Measurements from ENCODE around the gene TBX4. TPM values are rescaled to one million over a fixed set of nuclear protein-coding genes. Genes with fewer than 3 reads are reported as not detected.

TBX4 gene
- not detected for total RNA-seq
- long read RNA-seq: 0 reads

DNA sequence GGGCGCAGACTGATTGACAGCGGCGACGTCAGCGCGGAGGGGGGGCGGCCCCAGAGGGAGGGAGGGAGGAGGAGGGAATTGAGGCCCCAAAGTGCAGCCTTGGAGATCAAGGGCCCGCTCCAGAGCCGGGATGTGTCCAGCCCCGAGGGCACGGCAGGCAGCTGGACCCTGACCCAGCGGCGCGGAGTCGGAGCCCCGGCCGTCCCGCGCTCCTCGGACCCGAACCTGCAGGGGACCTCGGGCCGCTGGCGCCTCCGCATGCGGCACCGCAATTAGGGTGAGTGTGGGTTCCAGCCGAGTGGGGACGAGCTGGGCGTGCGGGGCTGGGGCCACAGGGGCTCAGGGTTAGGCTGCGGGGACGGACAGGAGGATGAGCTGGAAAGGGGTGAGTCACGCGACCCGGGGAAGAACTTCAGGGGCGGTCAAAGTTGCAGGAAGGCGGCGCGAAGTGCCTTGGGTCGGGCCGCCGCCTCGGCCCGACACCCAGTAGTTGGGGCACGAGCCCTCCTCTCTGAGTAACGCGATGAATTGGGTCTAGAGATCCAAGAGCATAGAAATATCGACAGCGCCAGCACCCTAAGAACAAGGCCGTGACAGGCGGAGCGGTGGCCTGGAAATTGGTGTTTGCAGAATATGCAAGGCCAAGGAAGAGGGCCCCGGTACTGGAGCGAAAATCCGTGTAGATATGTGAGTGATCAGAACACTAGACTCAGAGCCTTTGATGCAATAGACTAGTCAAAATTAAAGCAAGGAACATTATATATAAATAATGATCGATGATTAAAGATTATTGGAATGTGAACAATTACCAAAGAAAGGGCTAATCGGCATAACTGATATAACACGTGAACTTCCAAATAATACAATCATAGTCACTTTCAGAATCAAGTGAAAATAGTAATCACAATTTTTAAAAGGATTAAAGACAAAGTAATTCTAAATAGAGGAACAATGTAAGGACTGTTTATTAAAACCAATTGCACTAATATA, at the start of gene TBX4:
TSS of gene TBX4 (plus strand) at position 122 of the 990 bp plus-strand sequence. CDS start 4,069 bp downstream, outside the sequence.
- ATAC-seq (peak; percentile 9 to 28), DNase-seq (no peak)
- intact Hi-C loops (cut with DNase I): no loop called here

DNA sequence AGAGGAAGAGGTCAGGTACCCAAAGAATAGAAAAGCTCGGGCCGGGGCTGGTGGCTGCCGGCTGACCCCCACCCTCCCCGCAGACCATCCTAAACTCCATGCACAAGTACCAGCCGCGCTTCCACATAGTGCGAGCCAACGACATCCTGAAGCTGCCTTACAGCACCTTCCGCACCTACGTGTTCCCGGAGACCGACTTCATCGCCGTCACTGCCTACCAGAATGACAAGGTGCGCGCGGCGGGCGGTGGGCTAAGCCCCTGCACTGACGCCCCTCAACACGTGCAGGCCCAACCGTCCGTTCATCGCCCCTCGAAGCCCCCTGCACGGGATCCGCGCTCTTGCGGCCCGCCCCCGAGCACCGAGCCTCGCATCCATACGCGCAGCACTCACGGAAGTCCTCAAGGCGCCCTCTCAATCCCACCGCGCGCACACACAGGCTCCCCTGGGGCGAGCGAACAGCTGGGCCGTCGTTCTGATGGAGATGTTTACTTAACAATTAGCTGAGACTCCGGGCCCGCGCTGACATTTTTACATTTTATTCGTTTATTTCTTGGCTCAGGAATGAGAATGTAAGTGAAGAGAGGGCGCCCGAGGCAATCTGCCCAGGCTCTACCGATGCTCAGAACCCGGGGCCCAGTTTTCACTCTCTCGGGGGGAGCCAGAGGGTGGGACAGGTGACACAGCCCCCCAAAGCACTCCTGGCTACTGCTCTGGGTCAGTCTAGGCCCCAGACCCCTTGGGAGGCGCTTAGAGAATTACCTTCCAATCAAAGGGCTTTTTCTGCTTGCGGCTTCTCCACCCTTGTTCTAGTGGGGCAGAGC, 49.0 kb upstream of the TBX4 start:
- no peak for ATAC-seq
- no peak for DNase-seq
- intact Hi-C loops (cut with DNase I): loop anchor here in 1 of 2 donors (10.0 kb wide), 1 partner anchor 398 kb away; no protein-coding TSS in a partner anchor

DNA sequence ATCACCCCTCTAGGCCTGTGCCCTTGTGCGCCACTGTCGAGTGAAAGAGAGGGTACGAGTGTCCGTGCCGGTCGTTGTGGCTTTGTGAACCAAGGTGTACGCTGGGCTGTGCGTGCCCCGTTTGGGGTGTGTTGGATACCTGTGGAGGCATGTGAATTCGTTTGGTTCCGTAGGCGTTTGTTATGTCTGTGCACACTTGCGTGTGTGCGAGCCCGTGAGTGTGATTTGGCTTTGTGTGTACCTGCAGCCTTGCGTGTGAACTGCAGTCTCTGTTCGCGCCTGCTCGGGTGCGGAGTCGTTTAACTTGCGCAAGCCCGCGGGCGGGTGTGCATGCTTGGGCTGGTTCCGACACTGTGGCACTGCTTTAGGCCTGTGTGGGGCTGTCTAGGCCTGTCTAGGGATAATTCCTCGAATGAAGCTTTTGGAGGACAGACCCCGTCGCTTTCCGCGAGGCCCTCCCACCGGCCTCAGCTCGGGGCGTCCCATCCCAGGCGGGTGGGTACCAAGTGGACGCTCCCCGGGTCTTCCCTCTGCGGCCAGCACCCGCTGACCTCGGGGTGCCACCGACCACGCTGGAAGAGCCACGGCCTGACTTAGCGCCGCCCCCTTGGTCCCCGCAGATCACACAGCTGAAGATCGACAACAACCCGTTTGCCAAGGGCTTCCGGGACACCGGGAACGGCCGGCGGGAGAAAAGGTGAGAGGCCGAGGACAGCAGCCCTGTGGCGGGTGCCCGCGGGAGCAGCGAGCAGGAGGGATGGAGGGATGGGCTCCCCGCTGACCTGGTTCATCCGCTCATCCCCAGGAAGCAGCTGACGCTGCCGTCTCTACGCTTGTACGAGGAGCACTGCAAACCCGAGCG, 48.2 kb upstream of the TBX4 start:
- no peak for DNase-seq
- ATAC-seq: no peak
- intact Hi-C loops (cut with DNase I): loop anchor here in 1 of 2 donors (10.0 kb wide), 1 partner anchor 399 kb away; no protein-coding TSS in a partner anchor

DNA sequence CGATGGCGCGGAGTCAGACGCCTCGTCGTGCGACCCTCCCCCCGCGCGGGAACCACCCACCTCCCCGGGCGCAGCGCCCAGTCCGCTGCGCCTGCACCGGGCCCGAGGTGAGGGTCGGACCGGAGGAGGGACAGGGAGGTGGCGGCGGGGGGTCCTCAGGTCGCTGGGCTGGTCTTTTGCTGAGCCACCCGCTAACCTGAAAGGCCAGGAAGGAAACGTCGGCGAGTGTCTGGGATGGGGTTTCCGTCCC, 47.6 kb upstream of the TBX4 start:
- DNase-seq (no peak), ATAC-seq (no peak)
- intact Hi-C loops (cut with DNase I): loop anchor here in 1 of 2 donors (10.0 kb wide), 1 partner anchor 400 kb away; no protein-coding TSS in a partner anchor

DNA sequence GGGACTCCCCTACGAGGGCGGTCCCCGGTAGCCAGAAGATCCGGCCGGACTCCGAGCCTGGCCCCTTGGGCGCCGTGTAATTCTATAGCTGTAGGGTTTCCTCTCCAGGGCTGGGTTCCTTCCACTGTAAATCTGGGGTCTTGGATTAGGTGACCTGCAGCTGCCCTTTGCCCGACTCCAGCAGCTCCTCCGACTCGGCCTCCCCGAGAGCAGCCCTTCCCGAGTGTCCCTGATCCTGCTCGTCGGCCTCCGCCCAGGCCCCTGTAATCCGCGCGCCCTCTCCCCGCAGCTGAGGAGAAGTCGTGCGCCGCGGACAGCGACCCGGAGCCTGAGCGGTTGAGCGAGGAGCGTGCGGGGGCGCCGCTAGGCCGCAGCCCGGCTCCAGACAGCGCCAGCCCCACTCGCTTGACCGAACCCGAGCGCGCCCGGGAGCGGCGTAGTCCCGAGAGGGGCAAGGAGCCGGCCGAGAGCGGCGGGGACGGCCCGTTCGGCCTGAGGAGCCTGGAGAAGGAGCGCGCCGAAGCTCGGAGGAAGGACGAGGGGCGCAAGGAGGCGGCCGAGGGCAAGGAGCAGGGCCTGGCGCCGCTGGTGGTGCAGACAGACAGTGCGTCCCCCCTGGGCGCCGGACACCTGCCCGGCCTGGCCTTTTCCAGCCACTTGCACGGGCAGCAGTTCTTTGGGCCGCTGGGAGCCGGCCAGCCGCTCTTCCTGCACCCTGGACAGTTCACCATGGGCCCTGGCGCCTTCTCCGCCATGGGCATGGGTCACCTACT, 47.1 kb upstream of the TBX4 start:
- DNase-seq (no peak), ATAC-seq (no peak)
- intact Hi-C loops (cut with DNase I): loop anchor here in 1 of 2 donors (10.0 kb wide), 1 partner anchor 400 kb away; no protein-coding TSS in a partner anchor

DNA sequence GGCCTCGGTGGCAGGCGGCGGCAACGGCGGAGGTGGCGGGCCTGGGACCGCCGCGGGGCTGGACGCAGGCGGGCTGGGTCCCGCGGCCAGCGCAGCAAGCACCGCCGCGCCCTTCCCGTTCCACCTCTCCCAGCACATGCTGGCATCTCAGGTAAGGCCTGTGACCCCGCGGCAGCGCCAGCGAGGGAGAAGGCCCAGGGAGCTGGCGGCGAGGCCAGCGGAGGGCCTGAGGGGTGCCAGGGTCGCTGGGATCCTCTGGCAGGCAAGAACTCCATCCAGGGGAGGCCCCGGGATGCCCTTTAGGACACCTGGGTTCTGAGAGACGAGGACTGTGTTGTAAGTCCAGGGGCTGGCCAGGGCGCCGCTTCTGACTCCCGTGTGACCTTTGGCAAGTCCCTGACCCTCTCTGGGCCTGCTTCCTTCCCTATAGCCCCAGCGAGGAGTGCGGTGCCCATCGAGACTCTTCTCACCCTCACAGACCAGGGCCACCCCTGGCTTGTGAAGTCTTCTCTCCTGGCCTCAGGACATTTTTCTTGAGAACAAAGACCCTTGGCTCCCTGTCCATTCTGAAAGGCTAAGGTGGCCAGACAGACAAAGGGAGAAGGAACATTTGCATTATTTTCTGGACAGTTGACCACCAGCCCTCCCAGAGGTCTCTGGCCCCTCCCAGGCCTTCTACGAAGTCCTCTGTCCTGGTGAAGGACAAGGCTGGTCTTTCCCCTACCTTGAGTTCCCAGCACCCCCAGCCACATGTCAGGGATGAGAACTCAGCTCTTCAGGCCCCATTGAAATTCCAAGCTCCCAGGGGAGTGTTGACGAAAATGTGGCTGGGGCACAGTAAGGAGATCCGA, 46.3 kb upstream of the TBX4 start:
- no peak for DNase-seq
- intact Hi-C loops (cut with DNase I): loop anchor here in 1 of 2 donors (10.0 kb wide), 1 partner anchor 401 kb away; no protein-coding TSS in a partner anchor
- ATAC-seq: no peak

DNA sequence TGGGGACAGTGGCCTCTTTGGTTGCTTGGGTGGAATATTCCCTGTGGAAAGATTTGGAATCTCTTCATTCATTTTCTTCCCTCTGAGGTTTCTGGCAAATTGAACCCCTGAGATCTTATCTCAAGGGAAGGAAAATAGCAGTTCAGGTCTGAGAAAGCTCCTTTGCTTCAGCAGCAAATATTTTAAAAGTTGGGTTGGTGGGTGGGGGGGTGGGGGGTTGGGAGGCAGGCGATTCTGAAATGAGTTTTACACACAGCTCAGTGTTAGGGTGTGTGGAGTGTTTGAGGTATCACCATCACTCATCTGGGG, 45.7 kb upstream of the TBX4 start:
- intact Hi-C loops (cut with DNase I): loop anchor here in 1 of 2 donors (10.0 kb wide), 1 partner anchor 402 kb away; no protein-coding TSS in a partner anchor
- no peak for DNase-seq
- ATAC-seq: no peak

DNA sequence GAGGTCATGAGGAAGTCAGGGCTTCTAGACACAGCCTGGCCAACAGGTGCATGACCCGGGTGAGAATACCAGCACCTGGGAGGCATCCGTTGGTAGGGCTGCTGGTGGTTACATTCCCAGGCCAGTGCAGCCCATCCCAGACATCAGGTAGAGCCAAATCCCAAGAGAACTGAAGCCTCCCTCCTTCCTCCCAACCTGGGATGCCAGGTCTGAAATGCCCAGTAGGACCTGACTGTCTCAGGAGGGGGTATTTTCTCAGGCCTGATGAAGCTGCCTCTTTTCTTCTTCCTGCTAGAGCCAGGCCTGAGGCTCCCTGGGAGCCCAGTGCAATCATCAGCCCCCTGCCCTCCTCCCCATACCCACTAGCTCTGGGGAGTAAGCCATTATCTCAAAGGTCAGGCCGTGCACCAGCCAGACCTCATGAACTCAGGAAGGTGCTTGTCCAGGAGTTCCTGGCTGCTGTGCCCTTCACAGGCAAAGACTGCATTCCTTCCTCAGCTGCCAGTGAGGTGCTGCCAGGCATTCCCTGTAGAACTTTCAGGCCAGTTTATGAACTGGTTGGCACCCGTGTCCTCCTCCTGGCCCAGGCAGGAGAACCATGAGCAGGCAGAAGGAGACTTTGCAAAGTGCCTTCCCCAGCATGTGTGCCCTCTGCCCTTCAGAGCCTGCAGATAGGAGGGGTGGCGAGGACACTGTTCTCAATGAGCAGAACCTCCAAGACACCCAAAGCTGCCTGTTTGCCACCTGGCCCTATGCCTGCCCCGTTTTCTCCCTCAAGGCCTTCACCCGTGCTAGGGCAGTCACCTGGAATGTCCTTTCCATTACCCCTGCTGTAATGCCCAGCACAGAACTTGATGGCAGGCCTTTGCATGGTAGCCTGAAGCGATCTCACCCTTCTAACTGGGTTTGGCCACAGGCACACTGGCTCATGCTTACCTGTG, 45.0 kb upstream of the TBX4 start:
- no peak for DNase-seq

DNA sequence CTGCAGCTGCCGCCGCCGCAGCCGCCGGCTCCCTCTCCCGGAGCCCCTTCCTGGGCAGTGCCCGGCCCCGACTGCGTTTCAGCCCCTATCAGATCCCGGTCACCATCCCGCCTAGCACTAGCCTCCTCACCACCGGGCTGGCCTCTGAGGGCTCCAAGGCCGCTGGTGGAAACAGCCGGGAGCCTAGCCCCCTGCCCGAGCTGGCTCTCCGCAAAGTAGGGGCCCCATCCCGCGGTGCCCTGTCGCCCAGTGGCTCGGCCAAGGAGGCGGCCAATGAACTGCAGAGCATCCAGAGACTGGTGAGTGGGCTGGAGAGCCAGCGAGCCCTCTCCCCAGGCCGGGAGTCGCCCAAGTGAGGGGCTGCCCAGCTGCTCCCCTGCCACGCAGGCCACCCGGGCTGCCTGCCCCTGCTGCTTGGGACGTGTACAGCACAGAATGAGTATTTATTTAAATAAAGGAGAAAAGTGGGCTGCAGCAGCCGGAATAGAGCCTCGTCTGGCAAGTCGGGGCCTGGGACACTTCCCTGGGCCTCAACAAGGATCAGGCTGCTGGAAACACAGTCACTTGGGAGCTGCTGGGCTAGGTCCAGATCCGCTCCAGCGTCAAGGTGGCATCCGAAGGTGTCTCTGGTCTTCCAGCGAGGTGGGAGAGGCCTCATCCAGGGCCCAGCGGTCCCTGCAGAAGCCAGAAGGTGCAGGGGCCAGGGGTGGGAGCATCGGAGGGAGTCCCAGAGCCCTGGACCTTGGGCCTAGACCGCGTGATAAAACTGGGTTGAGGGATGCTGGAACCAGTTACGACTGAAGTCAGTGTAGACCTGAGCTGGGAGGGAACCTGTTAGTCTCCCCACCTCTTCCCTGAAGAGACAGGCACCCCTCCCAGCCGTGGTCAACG, 43.8 kb upstream of the TBX4 start:
- intact Hi-C loops (cut with DNase I): loop anchor here in 1 of 2 donors (10.0 kb wide), 1 partner anchor 404 kb away; no protein-coding TSS in a partner anchor
- ATAC-seq: no peak
- DNase-seq: peak; percentile 23

More for the DNA sequence above, 45.0 kb upstream of the TBX4 start:
- intact Hi-C loops (cut with DNase I): loop anchor here in 1 of 2 donors (10.0 kb wide), 1 partner anchor 402 kb away; no protein-coding TSS in a partner anchor
- no peak for ATAC-seq

DNA sequence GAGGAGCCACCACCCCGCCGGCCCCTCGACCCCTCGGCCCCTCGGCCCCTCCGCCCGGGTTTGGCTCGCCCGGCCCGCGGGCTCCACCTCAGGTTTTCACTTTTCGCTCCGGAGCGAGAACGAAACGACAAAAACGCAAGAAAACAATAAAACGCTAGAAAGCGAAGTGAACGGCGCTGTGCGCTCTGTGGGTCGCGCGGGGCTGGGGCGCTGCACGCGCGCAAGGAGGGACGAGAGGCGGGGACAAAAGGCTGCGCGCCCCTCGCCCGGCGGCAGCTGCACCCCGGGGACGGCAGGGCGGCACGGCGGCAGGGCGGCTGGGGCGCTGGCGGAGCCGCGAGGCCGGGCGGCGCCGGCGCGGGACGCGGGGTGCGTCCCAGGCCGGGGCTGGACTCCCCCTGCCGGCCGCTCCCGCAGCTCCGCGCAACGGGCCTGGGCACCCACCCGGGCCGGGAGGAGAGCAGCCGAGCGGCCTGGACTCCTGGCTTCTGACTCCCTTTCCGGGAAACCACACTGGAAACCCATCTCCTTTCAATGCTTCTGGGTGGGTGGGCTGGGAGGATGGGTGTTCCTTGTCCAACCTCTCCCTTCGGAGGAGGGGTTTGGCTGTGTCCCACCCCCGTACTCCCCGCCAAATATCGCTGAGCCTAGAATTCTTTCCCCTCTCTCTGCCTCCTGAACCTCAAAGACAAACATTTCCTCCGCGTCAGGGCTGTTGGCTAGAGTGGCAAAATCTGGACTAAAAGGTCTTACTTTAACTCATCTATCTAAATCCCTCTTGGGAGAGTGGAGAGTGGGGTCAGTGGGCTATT, 42.7 kb upstream of the TBX4 start:
- DNase-seq (no peak), ATAC-seq (peak; percentile 24 to 32)
- intact Hi-C loops (cut with DNase I): loop anchor here (10.0 kb wide), 3 partner anchors 145 to 425 kb away; no protein-coding TSS in a partner anchor

DNA sequence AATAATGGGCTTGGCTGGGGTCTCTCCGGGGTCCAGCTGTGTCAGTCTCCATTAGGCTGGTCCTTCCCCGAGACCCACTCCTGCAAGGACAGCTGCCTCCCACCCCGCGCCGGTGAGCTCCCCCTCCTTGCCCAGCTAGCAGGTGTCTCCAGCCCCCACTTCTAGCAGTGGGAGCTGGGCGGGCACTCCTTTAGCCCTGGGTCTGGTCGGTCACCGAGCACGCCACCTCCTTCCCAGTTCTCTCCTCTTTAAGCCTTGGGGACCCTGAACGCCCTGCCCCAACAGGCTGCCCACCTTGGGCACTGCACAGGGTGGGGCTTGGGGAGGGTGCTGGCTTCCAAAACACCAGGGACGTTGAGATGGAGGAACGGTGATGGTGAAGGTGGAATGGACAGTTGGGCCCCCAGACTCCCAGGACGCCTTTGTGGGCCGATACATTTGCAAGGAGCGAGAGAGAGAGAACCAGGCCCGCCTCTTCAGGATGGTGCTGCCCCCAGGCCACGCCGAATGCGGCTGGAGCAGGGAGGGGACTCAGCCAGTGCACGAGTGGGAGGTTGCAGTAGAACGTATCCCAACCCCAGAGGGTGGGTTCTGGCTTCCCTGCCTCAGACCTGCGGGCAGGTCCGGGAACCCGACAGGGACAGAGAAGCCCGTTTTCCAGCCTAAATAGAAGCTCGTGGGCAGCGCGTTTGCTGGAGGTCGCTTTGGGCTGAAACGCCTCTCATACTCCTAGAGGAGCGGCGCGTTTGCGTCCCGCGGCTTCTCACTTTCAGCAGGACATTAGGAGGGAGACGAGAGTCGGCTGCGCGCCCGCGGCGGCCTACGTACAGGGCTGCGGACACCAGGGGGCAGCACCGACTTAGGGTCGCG, 41.8 kb upstream of the TBX4 start:
- ATAC-seq (peak; percentile 45 to 62), DNase-seq (peak; percentile 81)
- intact Hi-C loops (cut with DNase I): loop anchor here (10.0 kb wide), 2 partner anchors 144 to 424 kb away; no protein-coding TSS in a partner anchor

DNA sequence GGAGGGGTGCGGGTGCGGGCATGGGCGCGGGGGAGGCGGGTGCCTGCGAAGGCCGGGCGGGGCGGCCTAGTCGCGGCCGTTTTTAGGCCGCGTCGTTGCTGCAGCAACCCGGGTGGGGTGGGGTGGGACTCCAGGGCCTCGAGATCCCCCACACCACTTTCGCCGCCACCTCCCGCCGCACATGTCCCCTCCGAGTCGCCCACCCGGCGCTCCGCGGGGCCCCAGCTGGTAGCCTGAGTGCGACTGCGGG, 41.3 kb upstream of the TBX4 start:
- no peak for ATAC-seq
- intact Hi-C loops (cut with DNase I): loop anchor here (10.0 kb wide), 2 partner anchors 144 to 424 kb away; no protein-coding TSS in a partner anchor
- DNase-seq: no peak
